Lower leg skin (tissue), 4 donors: ENCODE data around the gene SCAI. TPM values are rescaled to one million over a fixed set of nuclear protein-coding genes. Genes with fewer than 3 reads are reported as not detected.

Experiments
- DNase-seq, 2 donors: peaks; one replicate each; pipeline ENCODE4 v3.0.0-alpha.2; 2019; ENCODE audit warnings: low spot score in 2 of 2
- H3K4me3 ChIP-seq: fragments of 200-600 bp; sonication (generic); 2 replicates; pipeline ENCODE4 v1.5.1; 2017; ENCODE audit warnings: mild to moderate bottlenecking, low read depth; ENCODE audit not compliant: poor library complexity, severe bottlenecking
- POLR2A ChIP-seq, 2 donors: fragments of 450-650 bp; IDR thresholded peaks; one replicate each; pipeline ENCODE4 v1.6.1; 2016 to 2017; ENCODE audit warnings: antibody characterized with exemption in 2 of 2, mild to moderate bottlenecking in 1 of 2, moderate library complexity in 1 of 2
- WGBS, 2 donors: methylation state at CpG; one replicate each; pipeline ENCODE4 v1.1.5; 2018; 5-methylcytosine and 5-hydroxymethylcytosine counted together
- intact Hi-C: fragments of 100-400 bp; cut with DNase I; formaldehyde crosslinking; loops from one replicate; pipeline ENCODE4 v1.15.0; 2023; ENCODE audit warnings: low total_unique reads
- total RNA-seq, 4 donors: library from RNA; depleted of rRNA; stranded (reverse); fragments of >200 nt; gene quantifications; one replicate each; pipeline ENCODE4 v1.1.0, GENCODE V29; 2016
- TF ChIP-seq, protein P1 (sequence below), 3 donors: fragments of 450-650 bp; IDR thresholded peaks; one replicate each; pipeline ENCODE4 v1.5.1; 2016; ENCODE audit warnings: antibody characterized with exemption in 3 of 3, mild to moderate bottlenecking in 3 of 3, moderate library complexity in 2 of 3

Gene SCAI
- total RNA-seq, 4 donors from 2014 or later = 2.9 to 9.2 (median 5.8) TPM

DNA sequence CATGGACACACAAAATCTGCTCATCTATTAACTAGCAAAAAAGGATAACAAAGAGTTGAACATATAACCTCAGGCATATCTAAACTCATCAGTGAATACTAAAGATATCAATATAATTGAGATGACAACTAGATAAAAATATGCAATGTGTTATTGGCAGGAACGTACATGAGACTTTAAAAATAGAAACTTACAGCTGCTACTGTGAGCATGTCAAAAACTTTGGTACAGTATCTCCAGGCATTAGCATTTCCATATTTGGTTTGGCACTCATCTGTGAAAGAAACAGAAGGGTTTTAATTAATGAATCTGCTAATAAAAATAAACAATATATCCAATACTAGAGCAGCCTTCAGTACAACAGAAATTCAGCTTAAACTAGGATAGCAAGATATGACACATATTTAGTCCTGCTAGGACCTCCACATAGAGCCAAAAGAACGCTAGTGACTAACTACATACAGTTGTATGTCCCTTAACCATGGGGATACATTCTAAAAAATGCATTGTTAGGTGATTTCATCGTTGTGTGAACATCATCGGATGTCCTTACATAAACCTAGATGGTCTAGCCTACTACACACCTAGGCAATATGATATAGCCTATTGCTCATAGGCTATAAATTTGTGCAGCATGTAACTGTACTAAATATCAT lies 10.5 kb upstream of the SCAI start:
- WGBS, 2 donors = 71% methylated on average over 4 of the region's 4 CpGs
- TF ChIP-seq, protein P1, sequence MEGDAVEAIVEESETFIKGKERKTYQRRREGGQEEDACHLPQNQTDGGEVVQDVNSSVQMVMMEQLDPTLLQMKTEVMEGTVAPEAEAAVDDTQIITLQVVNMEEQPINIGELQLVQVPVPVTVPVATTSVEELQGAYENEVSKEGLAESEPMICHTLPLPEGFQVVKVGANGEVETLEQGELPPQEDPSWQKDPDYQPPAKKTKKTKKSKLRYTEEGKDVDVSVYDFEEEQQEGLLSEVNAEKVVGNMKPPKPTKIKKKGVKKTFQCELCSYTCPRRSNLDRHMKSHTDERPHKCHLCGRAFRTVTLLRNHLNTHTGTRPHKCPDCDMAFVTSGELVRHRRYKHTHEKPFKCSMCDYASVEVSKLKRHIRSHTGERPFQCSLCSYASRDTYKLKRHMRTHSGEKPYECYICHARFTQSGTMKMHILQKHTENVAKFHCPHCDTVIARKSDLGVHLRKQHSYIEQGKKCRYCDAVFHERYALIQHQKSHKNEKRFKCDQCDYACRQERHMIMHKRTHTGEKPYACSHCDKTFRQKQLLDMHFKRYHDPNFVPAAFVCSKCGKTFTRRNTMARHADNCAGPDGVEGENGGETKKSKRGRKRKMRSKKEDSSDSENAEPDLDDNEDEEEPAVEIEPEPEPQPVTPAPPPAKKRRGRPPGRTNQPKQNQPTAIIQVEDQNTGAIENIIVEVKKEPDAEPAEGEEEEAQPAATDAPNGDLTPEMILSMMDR (IDR thresholded peaks at IDR 0.05) = no peak
- TF ChIP-seq POLR2A (IDR thresholded peaks at IDR 0.05) = no peak

GRCh38 chr9:125151730-125152129 lies 8.4 kb upstream of the SCAI start:
- 81 to 100% methylated on average over 2 of the region's 2 CpGs for WGBS, 2 donors
- TF ChIP-seq, protein P1 (IDR thresholded peaks at IDR 0.05) = no peak
- no peak for TF ChIP-seq POLR2A (IDR thresholded peaks at IDR 0.05)
- H3K4me3 ChIP-seq = no peak overlapping the region
- intact Hi-C loops = no loop called here
- DNase-seq = no peak

More for the DNA sequence above, 10.5 kb upstream of the SCAI start:
- DNase-seq = no peak
- intact Hi-C loops = no loop called here
- H3K4me3 ChIP-seq = no peak overlapping the region

DNA sequence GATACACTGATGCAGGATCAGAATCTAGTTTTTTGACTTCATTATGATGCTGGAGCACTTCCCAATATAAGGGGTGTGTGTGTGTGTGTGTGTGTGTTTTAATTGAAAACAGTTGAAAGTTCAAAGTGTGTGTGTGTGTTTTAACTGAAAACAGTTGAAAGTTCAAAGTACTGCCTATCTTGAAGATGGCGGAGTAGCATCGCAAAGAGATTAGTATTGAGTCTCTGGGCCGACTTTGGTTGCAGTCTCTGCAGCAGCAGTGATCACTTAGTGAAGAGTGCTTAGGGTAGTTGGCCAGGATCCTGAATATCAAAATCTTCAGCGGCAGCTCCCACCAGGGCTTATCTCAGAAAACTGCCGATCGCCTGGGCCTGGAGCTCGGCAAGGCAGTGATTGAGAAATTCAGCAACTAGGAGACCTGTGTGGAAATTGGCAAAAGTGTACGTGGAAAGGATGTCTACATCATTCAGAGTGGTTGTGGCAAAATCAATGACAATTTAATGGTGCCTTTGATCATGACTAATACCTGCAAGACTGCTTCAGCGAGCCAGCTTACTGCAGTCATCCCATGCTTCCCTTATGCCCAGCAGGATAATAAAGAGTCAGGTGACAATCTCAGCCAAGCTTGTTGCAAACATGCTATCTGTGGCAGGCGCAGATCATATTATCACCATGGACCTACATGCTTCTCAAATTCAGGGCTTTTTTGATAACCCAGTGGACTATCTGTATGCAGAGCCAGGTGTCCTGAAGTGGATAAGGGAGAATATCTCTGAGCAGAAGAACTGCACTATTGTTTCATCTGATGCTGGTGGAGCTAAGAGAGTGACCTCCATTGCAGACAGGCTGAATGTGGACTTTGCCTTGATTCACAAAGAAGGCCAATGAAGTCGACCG lies 7.3 kb upstream of the SCAI start:
- no peak for TF ChIP-seq POLR2A (IDR thresholded peaks at IDR 0.05)
- TF ChIP-seq, protein P1 (IDR thresholded peaks at IDR 0.05) = no peak
- DNase-seq = no peak
- intact Hi-C loops = no loop called here
- no peak overlapping the region for H3K4me3 ChIP-seq
- WGBS, 2 donors = 76% methylated on average over 12 of the region's 12 CpGs

GRCh38 chr9:125147401-125147951 lies 4.1 kb upstream of the SCAI start:
- WGBS, 2 donors = 75 to 86% methylated on average over 3 of the region's 3 CpGs
- intact Hi-C loops = no loop called here
- DNase-seq = no peak
- TF ChIP-seq, protein P1 (IDR thresholded peaks at IDR 0.05) = no peak
- no peak for TF ChIP-seq POLR2A (IDR thresholded peaks at IDR 0.05)
- no peak overlapping the region for H3K4me3 ChIP-seq

GRCh38 chr9:125146247-125146646 lies 2.9 kb upstream of the SCAI start:
- TF ChIP-seq POLR2A (IDR thresholded peaks at IDR 0.05) = no peak
- TF ChIP-seq, protein P1 (IDR thresholded peaks at IDR 0.05) = no peak
- WGBS, 2 donors = 22 to 39% methylated on average over 4 of the region's 4 CpGs
- no peak for DNase-seq
- intact Hi-C loops = no loop called here
- no peak overlapping the region for H3K4me3 ChIP-seq
